NCI-H1436 treated with DMSO at 0.1 percent for 48 hours (cell line): ENCODE data around the gene FOSB.
"Not testable (repeated sequence)": the region's sequence is repeated elsewhere in the genome, so short reads cannot be mapped to it uniquely, and the experiment has no call there.

ENCODE experiments used
- DNase-seq: peaks from one replicate; lab custom pipeline; 2025; lab: John Stamatoyannopoulos, UW

FOSB gene

DNA sequence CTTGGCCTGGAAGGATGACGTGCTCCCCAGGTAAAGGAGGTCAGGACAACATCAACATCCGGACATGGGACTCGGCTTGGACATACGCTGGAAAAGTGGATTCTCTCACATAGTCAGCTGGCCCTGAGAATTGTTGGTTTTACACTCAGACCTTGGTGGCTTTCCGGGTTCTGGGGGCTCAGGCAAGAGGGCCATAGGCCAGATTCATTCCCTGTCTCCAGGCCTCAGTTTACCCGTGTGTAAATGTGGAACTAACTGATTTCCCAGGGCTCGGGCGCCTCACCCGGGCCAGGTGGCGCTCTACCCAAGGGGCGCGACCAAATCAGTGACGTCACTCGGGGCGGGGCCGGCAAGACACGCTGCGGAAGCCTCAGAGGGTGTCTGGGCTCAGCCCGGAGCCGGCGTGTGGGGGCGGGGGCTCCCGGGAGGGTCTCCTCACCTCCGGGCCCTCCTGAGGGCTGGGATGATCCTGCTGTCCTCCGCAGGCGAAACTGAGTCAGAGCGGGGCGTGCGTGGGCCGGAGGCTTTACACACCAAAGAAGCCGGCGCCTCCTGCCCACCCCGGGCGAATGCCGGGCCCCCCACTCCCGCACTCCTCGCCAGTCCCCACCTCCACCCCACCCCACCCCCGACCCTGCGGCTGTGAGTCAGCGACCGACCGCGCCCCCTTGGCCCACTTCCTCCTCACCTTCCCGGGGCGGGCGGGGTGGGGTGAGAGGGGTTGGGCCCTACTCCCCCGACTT is 38.6 kb downstream of the FOSB start:
- peak; percentile 62 for DNase-seq

- DNase-seq, result no peak
These were observed 39.4 kb downstream of the FOSB start, which contains the start of gene VASP for GRCh38 chr19:45506989-45507871. Gene VASP, plus strand, starts transcription at chr19:45507479. Its CDS starts 293 bp downstream, at chr19:45507772.

GRCh38 chr19:45507872-45508416 is 40.1 kb downstream of the FOSB start:
- no peak for DNase-seq

GRCh38 chr19:45508417-45508860 is 40.6 kb downstream of the FOSB start:
- DNase-seq, result no peak

DNA sequence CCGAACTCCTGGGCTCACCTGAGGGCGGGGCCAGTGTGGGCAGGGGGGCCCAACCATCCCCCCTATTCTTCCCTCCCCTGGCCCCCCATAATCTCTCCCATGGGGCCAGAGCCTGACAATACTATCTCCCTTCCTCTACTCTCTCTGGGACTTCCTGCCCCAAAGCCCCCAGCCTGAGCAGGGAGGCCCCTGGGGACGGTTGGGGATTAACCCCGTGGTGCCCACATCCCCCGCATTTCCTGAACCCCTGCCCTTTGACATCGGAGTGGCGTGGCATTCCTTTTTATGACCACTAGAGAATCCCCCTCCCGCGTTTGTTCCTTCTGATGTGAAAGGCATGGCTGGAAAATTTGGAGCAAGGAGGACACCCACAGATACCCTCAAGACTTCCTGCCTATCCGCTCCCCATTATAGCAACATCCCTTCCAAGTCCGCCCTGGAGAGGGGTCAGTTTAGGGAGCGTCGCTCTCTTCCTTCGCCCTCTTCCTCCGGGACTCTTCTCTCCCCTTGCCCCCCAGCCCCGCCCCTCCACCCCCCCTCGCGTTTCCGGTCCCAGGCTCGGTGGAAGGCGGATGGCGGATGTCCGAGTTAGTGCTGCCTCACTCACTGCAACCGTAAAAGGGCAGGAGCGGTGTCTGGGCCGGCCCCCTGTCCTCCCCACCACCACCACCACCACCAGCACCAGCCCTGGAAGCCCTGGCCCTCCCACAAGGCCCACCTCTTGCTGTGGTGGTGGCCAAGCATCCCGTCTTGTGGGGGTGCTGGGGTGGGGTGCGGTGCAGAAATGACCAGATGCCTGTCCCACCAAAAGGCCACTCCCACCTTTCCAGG is 41.3 kb downstream of the FOSB start:
- no peak for DNase-seq

DNA sequence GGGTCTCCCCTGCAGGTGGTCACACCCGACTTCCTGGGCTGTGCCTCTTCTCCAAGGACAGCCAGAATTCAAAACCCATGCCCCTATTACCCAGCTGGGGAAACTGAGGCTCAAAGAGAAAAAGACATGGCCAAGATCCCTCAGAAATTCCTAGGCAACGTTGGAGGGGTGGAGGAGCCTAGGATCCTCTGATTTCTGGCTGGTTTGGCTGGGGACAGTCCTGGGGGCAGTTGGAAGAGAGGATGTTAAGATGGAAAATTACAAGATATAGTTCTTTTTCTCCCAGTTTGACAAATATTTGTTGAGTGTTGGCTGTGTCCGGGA is 41.9 kb downstream of the FOSB start:
- DNase-seq, result no peak

GRCh38 chr19:45510352-45510751 is 42.6 kb downstream of the FOSB start:
- DNase-seq, result not testable (repeated sequence)

DNA sequence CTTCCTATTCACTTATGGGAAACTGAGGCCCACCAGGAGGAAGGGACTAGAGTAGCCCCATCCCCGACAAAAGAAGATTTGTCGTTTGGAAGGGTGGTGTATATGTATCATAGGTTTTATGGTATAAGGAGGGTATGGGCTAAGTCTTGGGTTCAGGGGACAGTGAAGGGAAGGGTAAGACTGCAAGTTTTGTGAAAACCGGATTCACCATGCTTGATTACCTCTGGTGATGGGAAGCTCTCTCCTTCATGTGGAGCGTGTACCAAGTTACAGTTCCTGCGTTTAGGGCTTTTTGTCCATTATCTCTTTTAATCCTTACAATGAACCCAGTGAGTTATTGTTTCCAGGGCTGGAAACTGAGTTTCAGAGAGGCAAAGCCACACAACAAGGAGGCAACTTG is 43.3 kb downstream of the FOSB start:
- no peak for DNase-seq

GRCh38 chr19:45512881-45513483 is 45.2 kb downstream of the FOSB start:
- no peak for DNase-seq

GRCh38 chr19:45514376-45515051 is 46.7 kb downstream of the FOSB start:
- DNase-seq, result no peak

DNA sequence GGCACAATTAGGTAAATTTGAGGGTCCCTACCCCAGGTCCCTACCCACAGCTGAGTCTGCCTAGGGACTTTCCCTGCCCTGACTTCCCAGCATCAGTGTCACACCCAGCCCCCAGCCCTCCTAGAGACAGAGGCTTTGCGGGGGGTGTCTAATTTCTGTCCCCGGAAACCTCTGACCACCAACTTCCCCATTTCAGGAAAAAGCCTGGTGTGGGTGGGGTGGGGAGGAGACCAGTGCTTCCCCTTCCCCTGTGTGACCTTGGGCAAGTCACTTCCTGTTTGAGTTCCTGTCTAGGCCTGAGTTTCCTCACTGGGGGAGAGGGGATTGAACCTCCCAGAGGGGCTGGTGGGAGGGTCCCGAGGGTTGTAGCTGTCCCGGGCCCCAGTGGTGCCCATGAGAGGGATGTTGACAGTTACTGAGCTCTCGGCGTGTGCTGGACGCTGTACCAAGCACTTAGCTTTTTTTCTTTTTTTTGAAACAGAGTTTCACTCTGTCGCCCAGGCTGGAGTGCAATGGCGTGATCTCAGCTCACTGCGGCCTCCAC is 47.4 kb downstream of the FOSB start:
- no peak for DNase-seq

DNA sequence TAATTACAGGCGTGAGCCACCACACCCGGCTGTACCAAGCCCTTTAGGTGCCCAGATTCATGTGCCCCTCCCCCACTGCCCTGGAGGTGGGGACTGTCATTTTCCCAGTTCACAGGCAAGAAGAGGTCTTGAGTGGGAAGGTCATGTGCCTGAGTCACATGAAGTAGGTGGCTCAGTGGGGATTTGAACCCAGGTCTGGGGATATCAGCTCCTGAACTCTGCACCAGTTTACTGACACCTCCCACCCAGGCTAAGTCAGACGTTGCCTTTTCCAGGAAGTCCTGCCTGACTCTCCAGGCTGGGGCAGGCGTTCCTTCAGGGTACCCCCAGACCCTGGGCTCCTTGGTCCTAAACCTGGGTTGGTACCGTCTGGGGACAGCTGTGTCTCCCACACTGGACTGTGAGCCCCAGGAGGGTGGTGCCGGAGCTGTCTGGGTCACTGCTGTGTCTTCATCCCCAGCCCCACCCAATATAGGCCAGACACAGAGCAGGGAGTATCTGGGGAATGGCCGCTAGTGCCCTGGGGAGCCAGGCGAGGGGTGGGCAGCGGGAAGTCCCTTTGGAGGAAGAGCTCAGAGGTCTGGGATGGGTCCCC is 48.1 kb downstream of the FOSB start:
- DNase-seq, result no peak

DNA sequence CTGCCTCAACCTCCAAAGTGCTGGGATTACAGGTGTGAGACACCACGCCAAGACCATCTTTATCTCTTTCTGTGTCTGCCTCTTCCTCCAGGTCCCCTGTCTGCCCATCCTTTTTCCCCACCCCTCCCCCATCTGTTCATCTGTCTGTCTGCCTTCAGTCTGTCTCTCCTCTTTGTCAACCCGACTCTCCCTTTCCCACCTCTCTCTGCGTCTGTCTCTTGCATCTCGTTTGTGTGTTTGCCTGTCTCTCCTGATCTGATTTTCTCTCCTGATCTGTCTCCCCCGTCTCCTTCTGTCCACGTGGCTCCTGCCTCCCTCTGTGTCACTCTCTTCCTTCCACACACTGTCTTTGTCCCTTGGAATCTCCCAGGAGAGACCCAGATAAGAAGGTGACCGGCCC is 49.4 kb downstream of the FOSB start:
- no peak for DNase-seq

- no peak for DNase-seq
These were observed 50.1 kb downstream of the FOSB start for GRCh38 chr19:45517641-45518468.

DNA sequence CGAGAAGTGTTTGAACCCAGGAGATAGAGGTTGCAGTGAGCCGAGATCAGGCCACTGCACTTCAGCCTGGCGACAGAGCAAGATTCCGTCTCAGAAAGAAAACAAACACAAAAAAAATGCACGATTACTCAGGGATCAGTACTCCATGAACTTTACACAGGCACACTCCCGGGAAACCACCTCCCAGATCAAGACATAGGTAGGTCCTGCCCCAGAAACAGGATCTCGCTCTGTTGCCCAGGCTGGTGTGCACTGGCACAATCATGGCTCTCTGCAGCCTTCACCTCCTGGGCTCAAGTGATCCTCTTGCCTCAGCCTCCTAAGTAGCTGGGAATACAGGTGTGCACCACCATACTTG is 50.7 kb downstream of the FOSB start:
- no peak for DNase-seq

- no peak for DNase-seq
These were observed 54.5 kb downstream of the FOSB start for GRCh38 chr19:45522010-45522941.

DNA sequence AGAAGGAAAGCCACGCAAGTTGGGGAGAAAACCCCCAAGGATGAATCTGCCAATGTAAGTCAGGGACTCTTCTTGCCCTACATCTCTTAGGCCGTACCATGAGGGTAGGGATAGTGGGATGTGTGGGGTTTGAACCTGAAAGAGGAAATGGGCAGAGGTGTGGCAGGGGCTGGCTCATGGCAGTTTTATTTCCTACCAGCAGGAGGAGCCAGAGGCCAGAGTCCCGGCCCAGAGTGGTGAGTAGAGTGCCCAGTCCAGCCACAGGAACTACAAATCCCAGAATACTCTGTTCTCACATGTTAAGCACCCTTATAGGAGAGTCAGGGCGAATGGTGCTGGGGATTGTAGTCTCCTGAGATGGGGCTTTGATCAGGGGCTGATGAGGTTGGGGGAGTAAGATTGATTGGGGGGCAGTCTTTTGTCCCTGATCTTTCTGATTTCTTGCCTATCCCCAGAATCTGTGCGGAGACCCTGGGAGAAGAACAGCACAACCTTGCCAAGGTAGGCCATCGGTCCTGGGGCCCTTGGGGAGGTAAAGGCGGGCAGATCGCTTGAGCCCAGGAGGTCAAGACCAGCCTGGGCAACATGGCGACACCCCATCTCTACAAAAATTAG is 56.0 kb downstream of the FOSB start:
- peak; percentile 64 for DNase-seq

DNA sequence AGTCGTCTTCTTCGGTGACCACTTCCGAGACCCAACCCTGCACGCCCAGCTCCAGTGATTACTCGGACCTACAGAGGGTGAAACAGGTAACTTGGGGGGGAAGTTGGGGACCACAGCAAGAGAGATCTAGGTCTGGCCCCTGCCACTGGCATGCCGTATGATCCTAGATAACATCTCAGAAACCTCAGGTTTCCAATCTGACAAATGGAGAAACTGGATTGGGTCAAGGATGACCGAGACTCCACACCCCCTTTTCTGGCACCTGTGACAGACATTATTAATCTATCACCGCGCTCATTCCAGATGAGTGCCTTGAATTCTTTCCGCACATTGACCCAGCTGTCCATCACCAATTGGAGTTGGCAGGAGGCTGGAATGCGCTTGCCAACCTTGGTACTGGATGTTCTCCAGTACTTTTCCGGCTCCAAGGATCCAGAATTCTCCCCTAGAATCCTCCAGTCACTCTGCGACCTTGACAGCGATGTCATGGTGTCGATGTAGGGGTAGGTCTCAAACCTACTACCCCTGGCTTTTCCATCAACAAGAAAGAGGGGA is 56.9 kb downstream of the FOSB start:
- DNase-seq, result no peak
